ENCODE data around the gene KIDINS220.

Gene KIDINS220

DNA sequence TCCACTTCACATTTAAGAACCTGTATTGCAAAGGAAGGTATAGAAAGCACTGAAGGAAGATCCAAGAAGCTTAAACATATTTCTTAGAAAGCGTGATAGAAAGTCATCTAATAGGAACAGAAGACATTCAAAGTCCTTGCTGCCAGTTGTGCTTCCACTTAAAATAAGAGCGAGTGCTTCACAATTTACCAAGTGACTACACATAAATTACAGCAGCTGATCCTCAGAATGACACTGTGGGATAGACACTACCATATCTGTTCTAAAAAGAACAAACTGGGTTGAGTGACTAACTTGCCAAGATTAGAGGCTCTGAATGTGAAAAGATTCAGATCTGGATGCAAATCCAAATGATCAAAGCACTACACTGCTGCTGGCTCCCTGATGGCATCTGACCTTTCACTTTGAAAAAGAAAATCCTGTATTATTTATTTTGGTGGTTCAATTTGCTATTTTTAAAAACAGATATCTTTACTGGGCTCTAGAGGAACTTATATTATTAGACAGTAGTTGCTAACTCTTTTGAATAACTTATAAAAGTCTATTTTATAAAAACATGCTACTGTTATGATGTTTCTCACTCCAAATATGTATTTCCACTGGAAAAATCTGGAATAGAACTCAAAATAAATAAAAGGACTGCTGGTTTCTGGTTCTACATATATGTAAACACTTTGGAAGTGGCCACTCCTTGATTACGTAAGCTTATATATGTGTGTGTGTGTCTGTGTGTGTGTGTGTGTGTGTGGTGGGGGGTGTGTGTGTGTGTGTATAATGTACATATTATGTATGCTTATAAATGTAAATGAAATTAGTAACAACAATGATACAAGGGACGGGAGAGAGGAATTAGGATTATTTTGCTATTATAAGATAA, 57.4 kb downstream of the KIDINS220 start:
- in situ Hi-C loops (cut with MboI; ENCODE audit: low pct_unique_long_range_greater_than_20kb, low sequenced_read_pairs, unreplicated experiment): no loop called here
- TF ChIP-seq, protein P1, sequence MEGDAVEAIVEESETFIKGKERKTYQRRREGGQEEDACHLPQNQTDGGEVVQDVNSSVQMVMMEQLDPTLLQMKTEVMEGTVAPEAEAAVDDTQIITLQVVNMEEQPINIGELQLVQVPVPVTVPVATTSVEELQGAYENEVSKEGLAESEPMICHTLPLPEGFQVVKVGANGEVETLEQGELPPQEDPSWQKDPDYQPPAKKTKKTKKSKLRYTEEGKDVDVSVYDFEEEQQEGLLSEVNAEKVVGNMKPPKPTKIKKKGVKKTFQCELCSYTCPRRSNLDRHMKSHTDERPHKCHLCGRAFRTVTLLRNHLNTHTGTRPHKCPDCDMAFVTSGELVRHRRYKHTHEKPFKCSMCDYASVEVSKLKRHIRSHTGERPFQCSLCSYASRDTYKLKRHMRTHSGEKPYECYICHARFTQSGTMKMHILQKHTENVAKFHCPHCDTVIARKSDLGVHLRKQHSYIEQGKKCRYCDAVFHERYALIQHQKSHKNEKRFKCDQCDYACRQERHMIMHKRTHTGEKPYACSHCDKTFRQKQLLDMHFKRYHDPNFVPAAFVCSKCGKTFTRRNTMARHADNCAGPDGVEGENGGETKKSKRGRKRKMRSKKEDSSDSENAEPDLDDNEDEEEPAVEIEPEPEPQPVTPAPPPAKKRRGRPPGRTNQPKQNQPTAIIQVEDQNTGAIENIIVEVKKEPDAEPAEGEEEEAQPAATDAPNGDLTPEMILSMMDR (IDR thresholded peaks at IDR 0.05; ENCODE audit: extremely low read depth, insufficient read depth, missing control alignments): no peak
- no peak for DNase-seq (ENCODE audit: low spot score)

DNA sequence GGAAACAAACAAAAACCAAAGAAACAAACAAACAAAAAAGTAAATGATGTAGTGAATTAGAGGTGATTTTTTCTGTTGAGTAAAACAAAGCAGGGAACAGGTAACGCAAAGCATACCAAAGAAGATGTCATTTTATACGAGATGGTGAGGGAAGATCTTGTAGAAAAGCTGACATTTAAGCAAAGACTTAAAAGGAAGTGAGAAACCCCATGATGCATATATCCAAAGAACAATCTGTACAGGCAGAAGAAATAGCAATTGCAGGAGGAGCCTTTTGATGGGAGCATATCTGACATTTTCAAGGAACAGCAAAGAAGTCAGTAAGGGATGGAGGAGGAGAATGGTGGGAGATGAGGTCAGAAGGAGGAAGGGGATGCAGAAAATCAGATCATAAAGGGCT, 63.0 kb downstream of the KIDINS220 start:
- no peak for DNase-seq (ENCODE audit: low spot score)
- TF ChIP-seq, protein P1 (IDR thresholded peaks at IDR 0.05; ENCODE audit: extremely low read depth, insufficient read depth, missing control alignments): no peak
- in situ Hi-C loops (cut with MboI; ENCODE audit: low pct_unique_long_range_greater_than_20kb, low sequenced_read_pairs, unreplicated experiment): no loop called here

DNA sequence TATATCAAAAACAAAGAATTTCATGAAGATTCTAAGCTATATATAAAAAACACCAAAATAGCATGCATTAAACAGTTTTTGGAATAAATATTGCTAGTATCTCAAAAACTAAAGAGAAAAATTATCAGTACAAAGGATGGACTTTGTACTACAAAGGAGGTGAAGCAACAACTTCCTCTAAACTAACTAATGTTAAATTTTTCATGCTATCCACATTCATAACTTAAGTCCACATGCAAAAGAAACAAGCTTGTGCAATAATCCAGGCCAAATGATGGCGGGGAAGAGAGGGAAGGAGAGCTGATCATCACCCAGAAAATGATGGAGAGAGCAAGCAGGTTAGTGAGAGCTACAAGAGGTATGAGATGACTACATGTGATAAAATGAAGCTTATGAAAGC, 70.1 kb downstream of the KIDINS220 start:
- in situ Hi-C loops (cut with MboI; ENCODE audit: low pct_unique_long_range_greater_than_20kb, low sequenced_read_pairs, unreplicated experiment): no loop called here
- TF ChIP-seq, protein P1 (IDR thresholded peaks at IDR 0.05; ENCODE audit: extremely low read depth, insufficient read depth, missing control alignments): no peak
- DNase-seq (ENCODE audit: low spot score): no peak

- TF ChIP-seq, protein P1 (IDR thresholded peaks at IDR 0.05; ENCODE audit: extremely low read depth, insufficient read depth, missing control alignments): peak; percentile 49
- peak; percentile 47 for DNase-seq (ENCODE audit: low spot score)
These were observed 75.8 kb downstream of the KIDINS220 start for GRCh38 chr2:8761529-8762164.

GRCh38 chr2:8756716-8757115, 80.7 kb downstream of the KIDINS220 start:
- DNase-seq (ENCODE audit: low spot score): no peak
- TF ChIP-seq, protein P1 (IDR thresholded peaks at IDR 0.05; ENCODE audit: extremely low read depth, insufficient read depth, missing control alignments): no peak
- in situ Hi-C loops (cut with MboI; ENCODE audit: low pct_unique_long_range_greater_than_20kb, low sequenced_read_pairs, unreplicated experiment): no loop called here

More at GRCh38 chr2:8761529-8762164, 75.8 kb downstream of the KIDINS220 start:
- in situ Hi-C loops (cut with MboI; ENCODE audit: low pct_unique_long_range_greater_than_20kb, low sequenced_read_pairs, unreplicated experiment): no loop called here

DNA sequence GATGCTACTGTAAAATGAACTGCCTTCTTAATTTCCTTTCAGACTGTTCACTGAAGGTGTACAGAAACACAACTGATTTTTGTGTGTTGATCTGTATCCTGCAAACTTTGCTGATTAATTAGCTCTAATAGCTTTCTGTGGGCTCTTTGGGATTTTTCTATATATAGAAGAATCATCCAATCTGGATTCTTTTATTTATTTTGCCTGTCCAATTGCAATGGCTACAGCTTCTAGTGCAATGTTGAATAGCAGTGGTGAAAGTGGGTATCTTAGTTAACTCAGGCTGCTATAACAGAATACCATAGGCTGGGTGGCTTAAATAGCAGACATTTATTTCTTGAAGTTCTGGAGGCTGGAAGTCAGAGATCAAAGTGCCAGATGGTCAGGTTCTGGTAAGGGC, 81.2 kb downstream of the KIDINS220 start:
- in situ Hi-C loops (cut with MboI; ENCODE audit: low pct_unique_long_range_greater_than_20kb, low sequenced_read_pairs, unreplicated experiment): no loop called here
- TF ChIP-seq, protein P1 (IDR thresholded peaks at IDR 0.05; ENCODE audit: extremely low read depth, insufficient read depth, missing control alignments): no peak
- DNase-seq (ENCODE audit: low spot score): no peak
